ENCODE data around the gene STARD9. TPM values are rescaled to one million over a fixed set of nuclear protein-coding genes. Genes with fewer than 3 reads are reported as not detected.

STARD9 gene
- total RNA-seq, 1 donor from 2014 or later, result 24.4 TPM

DNA sequence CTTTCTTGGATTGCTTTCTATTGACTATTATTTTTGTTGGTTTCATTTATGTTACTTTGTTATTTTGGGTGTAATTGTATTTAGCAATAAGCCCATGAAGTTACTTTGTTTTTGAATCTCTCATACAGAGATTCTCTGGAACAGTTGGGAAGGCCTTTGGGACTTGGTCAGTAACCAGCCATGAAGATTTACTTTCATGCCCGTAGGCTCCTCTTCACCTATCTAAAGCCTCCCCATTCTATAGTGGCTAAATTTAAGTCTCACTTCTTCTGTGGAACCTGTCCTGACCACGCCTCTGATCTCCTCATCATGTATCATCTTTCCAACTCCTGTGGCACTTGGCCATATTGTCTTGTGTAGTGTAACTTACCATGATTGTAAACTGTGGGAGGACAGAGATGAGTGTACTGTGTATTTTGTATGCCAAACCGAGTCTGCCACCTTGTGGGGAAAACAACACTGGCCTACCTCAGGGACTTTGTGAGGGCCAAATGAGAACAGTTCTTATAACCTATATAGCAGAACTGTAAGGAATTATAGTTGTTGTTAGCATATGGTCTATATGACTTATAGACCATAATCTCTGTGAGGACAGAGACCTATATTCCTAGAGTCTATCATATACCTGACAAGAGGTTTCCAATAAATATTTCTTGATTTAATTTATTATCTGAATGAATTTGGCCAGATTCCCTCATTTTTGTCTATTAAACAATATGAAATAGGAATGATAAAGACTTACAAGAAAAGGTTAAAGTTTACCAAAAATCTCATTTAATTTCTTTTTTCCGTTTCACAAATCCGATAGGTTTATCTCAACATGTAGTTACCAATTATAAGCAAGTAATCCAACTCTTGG lies 75.0 kb downstream of the STARD9 start:
- no peaks in the 10 kb centered on the region for H3K27me3 Mint-ChIP-seq (ENCODE audit: unreplicated experiment)
- TF ChIP-seq, protein P1, sequence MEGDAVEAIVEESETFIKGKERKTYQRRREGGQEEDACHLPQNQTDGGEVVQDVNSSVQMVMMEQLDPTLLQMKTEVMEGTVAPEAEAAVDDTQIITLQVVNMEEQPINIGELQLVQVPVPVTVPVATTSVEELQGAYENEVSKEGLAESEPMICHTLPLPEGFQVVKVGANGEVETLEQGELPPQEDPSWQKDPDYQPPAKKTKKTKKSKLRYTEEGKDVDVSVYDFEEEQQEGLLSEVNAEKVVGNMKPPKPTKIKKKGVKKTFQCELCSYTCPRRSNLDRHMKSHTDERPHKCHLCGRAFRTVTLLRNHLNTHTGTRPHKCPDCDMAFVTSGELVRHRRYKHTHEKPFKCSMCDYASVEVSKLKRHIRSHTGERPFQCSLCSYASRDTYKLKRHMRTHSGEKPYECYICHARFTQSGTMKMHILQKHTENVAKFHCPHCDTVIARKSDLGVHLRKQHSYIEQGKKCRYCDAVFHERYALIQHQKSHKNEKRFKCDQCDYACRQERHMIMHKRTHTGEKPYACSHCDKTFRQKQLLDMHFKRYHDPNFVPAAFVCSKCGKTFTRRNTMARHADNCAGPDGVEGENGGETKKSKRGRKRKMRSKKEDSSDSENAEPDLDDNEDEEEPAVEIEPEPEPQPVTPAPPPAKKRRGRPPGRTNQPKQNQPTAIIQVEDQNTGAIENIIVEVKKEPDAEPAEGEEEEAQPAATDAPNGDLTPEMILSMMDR (IDR thresholded peaks at IDR 0.05), result peak; percentile 82
- DNase-seq (ENCODE audit: extremely low spot score, unreplicated experiment), result no peak
- H3K4me3 Mint-ChIP-seq (ENCODE audit: unreplicated experiment), result no peak overlapping the region
- H3K4me1 Mint-ChIP-seq (ENCODE audit: unreplicated experiment), result peaks cover 5% of the 10 kb centered on the region
- no peak overlapping the region for H3K27ac Mint-ChIP-seq (ENCODE audit: unreplicated experiment)
- H3K36me3 Mint-ChIP-seq (ENCODE audit: unreplicated experiment), result peaks cover 19% of the 10 kb centered on the region
- H3K9me3 Mint-ChIP-seq (ENCODE audit: unreplicated experiment), result no peaks in the 10 kb centered on the region

DNA sequence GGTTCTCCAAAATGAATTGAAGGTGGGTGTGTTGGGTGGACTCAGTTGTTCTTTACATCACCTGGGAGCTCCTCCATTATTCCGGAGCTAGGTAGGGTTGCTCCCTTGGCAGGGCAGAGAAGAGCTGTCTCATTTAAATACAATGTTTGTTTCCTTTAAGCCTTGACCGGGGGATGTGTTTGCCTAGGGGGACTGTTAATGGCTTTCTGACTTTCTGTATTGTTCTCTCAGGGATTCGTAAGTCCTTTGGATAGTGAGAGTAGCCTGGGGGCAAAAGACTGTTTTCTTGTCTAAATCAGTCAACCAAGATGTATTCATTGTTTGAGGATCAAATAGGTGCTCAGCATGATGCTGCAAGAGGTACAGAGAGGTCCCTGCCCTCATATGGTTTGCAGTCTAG lies 90.4 kb downstream of the STARD9 start:
- Mint-ChIP-seq H3K4me3 (ENCODE audit: unreplicated experiment) (no peak overlapping the region), H3K36me3 (ENCODE audit: unreplicated experiment) (peaks cover 50% of the 10 kb centered on the region), H3K27ac (ENCODE audit: unreplicated experiment) (no peak overlapping the region), H3K4me1 (ENCODE audit: unreplicated experiment) (peaks cover 8% of the 10 kb centered on the region), H3K9me3 (ENCODE audit: unreplicated experiment) (no peaks in the 10 kb centered on the region), H3K27me3 (ENCODE audit: unreplicated experiment) (no peaks in the 10 kb centered on the region)
- TF ChIP-seq, protein P1 (IDR thresholded peaks at IDR 0.05), result no peak
- no peak for DNase-seq (ENCODE audit: extremely low spot score, unreplicated experiment)

- H3K4me3 Mint-ChIP-seq (ENCODE audit: unreplicated experiment), result no peak overlapping the region
- peaks cover 53% of the 10 kb centered on the region for H3K36me3 Mint-ChIP-seq (ENCODE audit: unreplicated experiment)
- DNase-seq (ENCODE audit: extremely low spot score, unreplicated experiment), result no peak
- H3K9me3 Mint-ChIP-seq (ENCODE audit: unreplicated experiment), result no peaks in the 10 kb centered on the region
- no peak overlapping the region for H3K27ac Mint-ChIP-seq (ENCODE audit: unreplicated experiment)
- H3K4me1 Mint-ChIP-seq (ENCODE audit: unreplicated experiment), result peaks cover 10% of the 10 kb centered on the region
- H3K27me3 Mint-ChIP-seq (ENCODE audit: unreplicated experiment), result no peaks in the 10 kb centered on the region
- TF ChIP-seq, protein P1 (IDR thresholded peaks at IDR 0.05), result no peak
Measured at GRCh38 chr15:42667855-42668254, 92.4 kb downstream of the STARD9 start.

- Mint-ChIP-seq H3K27ac (ENCODE audit: unreplicated experiment) (no peak overlapping the region), H3K36me3 (ENCODE audit: unreplicated experiment) (peaks cover 55% of the 10 kb centered on the region), H3K4me3 (ENCODE audit: unreplicated experiment) (no peak overlapping the region), H3K9me3 (ENCODE audit: unreplicated experiment) (no peaks in the 10 kb centered on the region), H3K4me1 (ENCODE audit: unreplicated experiment) (peaks cover 10% of the 10 kb centered on the region), H3K27me3 (ENCODE audit: unreplicated experiment) (no peaks in the 10 kb centered on the region)
- no peak for DNase-seq (ENCODE audit: extremely low spot score, unreplicated experiment)
- TF ChIP-seq, protein P1 (IDR thresholded peaks at IDR 0.05), result no peak
Measured at GRCh38 chr15:42670451-42670850, 95.0 kb downstream of the STARD9 start.

DNA sequence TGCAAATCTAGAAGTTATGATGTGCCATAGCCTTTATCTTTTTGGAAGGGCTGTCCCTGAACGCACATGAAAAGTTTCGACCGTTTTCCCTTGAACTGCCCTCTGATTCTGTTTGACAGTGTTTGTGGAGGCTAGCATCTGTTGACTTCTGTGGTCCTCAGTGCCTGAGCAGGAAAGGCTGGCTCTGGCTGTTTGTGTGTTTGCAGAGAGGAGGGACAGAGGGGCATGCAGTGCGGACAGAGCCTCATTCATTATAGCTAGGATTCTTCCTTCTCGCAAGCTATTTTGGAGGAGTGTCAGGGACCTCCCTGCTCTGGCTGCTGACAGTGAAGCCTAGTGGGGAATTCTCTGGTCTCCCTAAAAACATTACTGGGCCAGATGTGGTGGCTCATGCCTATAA lies 97.0 kb downstream of the STARD9 start:
- no peak overlapping the region for H3K4me3 Mint-ChIP-seq (ENCODE audit: unreplicated experiment)
- DNase-seq (ENCODE audit: extremely low spot score, unreplicated experiment), result no peak
- peaks cover 10% of the 10 kb centered on the region for H3K4me1 Mint-ChIP-seq (ENCODE audit: unreplicated experiment)
- H3K9me3 Mint-ChIP-seq (ENCODE audit: unreplicated experiment), result no peaks in the 10 kb centered on the region
- no peaks in the 10 kb centered on the region for H3K27me3 Mint-ChIP-seq (ENCODE audit: unreplicated experiment)
- H3K27ac Mint-ChIP-seq (ENCODE audit: unreplicated experiment), result no peak overlapping the region
- TF ChIP-seq, protein P1 (IDR thresholded peaks at IDR 0.05), result no peak
- peaks cover 57% of the 10 kb centered on the region for H3K36me3 Mint-ChIP-seq (ENCODE audit: unreplicated experiment)
